Measurements from ENCODE around the gene SNAI1. TPM values are rescaled to one million over a fixed set of nuclear protein-coding genes. Genes with fewer than 3 reads are reported as not detected.
"Not testable (repeated sequence)": the region's sequence is repeated elsewhere in the genome, so short reads cannot be mapped to it uniquely, and the experiment has no call there.

SNAI1 gene
- total and polyA plus RNA-seq, 2 experiments from 2014 or later, result 7.6 to 13.4 TPM

DNA sequence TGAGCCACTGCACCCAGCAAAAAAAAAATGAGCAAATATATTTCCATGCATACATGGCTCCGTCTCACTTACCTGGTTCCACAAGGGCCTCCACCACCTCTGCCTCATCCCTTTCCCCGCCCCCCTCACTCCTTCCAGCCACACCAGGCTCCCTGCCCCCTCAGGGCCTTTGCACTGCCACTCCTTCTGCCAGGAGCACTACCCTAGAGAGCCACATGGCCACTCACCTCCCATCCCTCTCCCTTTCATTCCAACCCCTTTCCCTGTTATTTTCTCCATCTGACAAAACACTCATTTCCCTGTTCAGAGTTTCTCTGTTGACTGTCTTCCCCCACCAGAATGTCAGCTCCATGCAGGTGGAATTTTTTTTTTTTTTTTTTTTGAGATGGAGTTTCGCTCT lies 12.8 kb downstream of the SNAI1 start:
- H3K27me3 ChIP-seq (replicated peaks; ENCODE audit: insufficient read depth), result no peaks in the 10 kb centered on the region
- no peaks in the 10 kb centered on the region for H3K36me3 ChIP-seq (ENCODE audit: low read depth)
- H3K9me3 ChIP-seq (ENCODE audit: low read depth), result no peaks in the 10 kb centered on the region
- H3K4me2 ChIP-seq (ENCODE audit: unreplicated experiment), result no peak overlapping the region
- H3K4me1 ChIP-seq (ENCODE audit: insufficient read depth), result peaks cover 2% of the 10 kb centered on the region; the same call in 1 of the 2 replicates
- no peaks in the 10 kb centered on the region for H3K79me2 ChIP-seq (ENCODE audit: insufficient read depth)
- in situ Hi-C loops (cut with MboI), result no loop called here
- no peak overlapping the region for H3K9ac ChIP-seq
- TF ChIP-seq EZH2 (IDR thresholded peaks at IDR 0.05; ENCODE audit: insufficient read depth, poor library complexity, severe bottlenecking) (no peak), EZH2phosphoT487 (IDR thresholded peaks at IDR 0.05; ENCODE audit: insufficient read depth, low read depth) (no peak)
- H4K20me1 ChIP-seq (ENCODE audit: insufficient read depth), result no peaks in the 10 kb centered on the region
- 91 to 99% methylated on average over 3 of the region's 3 CpGs for WGBS, 2 experiments (ENCODE audit: low coverage in 1 of 2, low lambda C conversion rate in 2 of 2, missing lambda C conversion rate in 2 of 2)
- H2AFZ ChIP-seq, result no peak overlapping the region
- 0 out of 2 replicates have a peak, but pooled peaks cover 4% of the 10 kb centered on the region for H3F3A ChIP-seq (ENCODE audit: insufficient read depth)
- no peaks in the 10 kb centered on the region for H3K9me2 ChIP-seq (ENCODE audit: insufficient read depth)
- H3K4me3 ChIP-seq, result no peak overlapping the region
- H3K27ac ChIP-seq, result no peak overlapping the region
- no peak for DNase-seq

- 89 to 92% methylated on average over 15 of the region's 15 CpGs for WGBS, 2 experiments (ENCODE audit: low coverage in 1 of 2, low lambda C conversion rate in 2 of 2, missing lambda C conversion rate in 2 of 2)
- H2AFZ ChIP-seq; DNase-seq; H3K9ac ChIP-seq; H3K36me3 ChIP-seq (ENCODE audit: low read depth); H3K27me3 ChIP-seq (replicated peaks; ENCODE audit: insufficient read depth); H3F3A ChIP-seq (ENCODE audit: insufficient read depth); H4K20me1 ChIP-seq (ENCODE audit: insufficient read depth); H3K4me1 ChIP-seq (ENCODE audit: insufficient read depth); in situ Hi-C loops (cut with MboI); H3K27ac ChIP-seq; H3K4me3 ChIP-seq; H3K4me2 ChIP-seq (ENCODE audit: unreplicated experiment); H3K9me2 ChIP-seq (ENCODE audit: insufficient read depth); H3K9me3 ChIP-seq (ENCODE audit: low read depth); H3K79me2 ChIP-seq (ENCODE audit: insufficient read depth): not testable (repeated sequence)
Measured at GRCh38 chr20:49998478-49999188, 15.9 kb downstream of the SNAI1 start.

DNA sequence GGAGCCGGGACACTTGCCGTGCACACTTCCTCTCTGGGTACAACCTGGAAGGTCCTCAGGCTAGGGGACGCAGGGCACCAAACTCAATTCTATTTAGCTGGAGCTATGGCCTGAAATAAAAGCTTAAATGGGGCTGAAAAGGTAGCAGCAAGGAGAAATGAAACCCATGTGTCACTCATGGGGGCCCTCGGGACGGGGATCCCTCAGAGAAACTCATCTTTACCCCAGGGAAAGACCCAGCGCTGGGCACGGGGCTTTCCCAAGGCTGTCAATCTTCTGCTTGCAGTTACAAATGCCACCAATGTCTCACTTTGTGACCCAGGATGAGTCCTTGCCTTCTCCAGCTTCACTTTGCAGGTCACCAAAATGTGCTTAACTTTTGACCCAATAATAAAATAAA lies 16.5 kb downstream of the SNAI1 start:
- no peaks in the 10 kb centered on the region for H3K27me3 ChIP-seq (replicated peaks; ENCODE audit: insufficient read depth)
- in situ Hi-C loops (cut with MboI), result no loop called here
- WGBS, 2 experiments (ENCODE audit: low coverage in 1 of 2, low lambda C conversion rate in 2 of 2, missing lambda C conversion rate in 2 of 2), result 75 to 80% methylated on average over 7 of the region's 7 CpGs

GRCh38 chr20:50000548-50001222 lies 17.9 kb downstream of the SNAI1 start:
- H4K20me1 ChIP-seq (ENCODE audit: insufficient read depth); in situ Hi-C loops (cut with MboI); DNase-seq; H3K27me3 ChIP-seq (replicated peaks; ENCODE audit: insufficient read depth); H3K36me3 ChIP-seq (ENCODE audit: low read depth); H3K9ac ChIP-seq; H3K4me1 ChIP-seq (ENCODE audit: insufficient read depth); H2AFZ ChIP-seq; H3K4me3 ChIP-seq; H3F3A ChIP-seq (ENCODE audit: insufficient read depth); H3K9me3 ChIP-seq (ENCODE audit: low read depth); H3K27ac ChIP-seq; H3K9me2 ChIP-seq (ENCODE audit: insufficient read depth); H3K79me2 ChIP-seq (ENCODE audit: insufficient read depth); H3K4me2 ChIP-seq (ENCODE audit: unreplicated experiment): not testable (repeated sequence)
- WGBS, 2 experiments (ENCODE audit: low coverage in 1 of 2, low lambda C conversion rate in 2 of 2, missing lambda C conversion rate in 2 of 2), result 83 to 85% methylated on average over 14 of the region's 14 CpGs

More for the DNA sequence above, 16.5 kb downstream of the SNAI1 start:
- H3K9ac ChIP-seq, result no peak overlapping the region
- peaks cover 10% of the 10 kb centered on the region for H3K4me1 ChIP-seq (ENCODE audit: insufficient read depth)
- H3F3A ChIP-seq (ENCODE audit: insufficient read depth), result no peaks in the 10 kb centered on the region
- H4K20me1 ChIP-seq (ENCODE audit: insufficient read depth), result no peaks in the 10 kb centered on the region
- no peaks in the 10 kb centered on the region for H3K79me2 ChIP-seq (ENCODE audit: insufficient read depth)
- DNase-seq, result no peak
- no peak for TF ChIP-seq EZH2phosphoT487 (IDR thresholded peaks at IDR 0.05; ENCODE audit: insufficient read depth, low read depth)
- TF ChIP-seq EZH2 (IDR thresholded peaks at IDR 0.05; ENCODE audit: insufficient read depth, poor library complexity, severe bottlenecking), result no peak
- no peaks in the 10 kb centered on the region for H3K36me3 ChIP-seq (ENCODE audit: low read depth)
- H3K4me2 ChIP-seq (ENCODE audit: unreplicated experiment), result no peak overlapping the region
- no peak overlapping the region for H2AFZ ChIP-seq
- no peaks in the 10 kb centered on the region for H3K9me2 ChIP-seq (ENCODE audit: insufficient read depth)
- H3K4me3 ChIP-seq, result no peak overlapping the region
- H3K27ac ChIP-seq, result no peak overlapping the region
- no peaks in the 10 kb centered on the region for H3K9me3 ChIP-seq (ENCODE audit: low read depth)

All from GM23248 (cell line).